ENCODE results near the gene NOP56. TPM values are rescaled to one million over a fixed set of nuclear protein-coding genes. Genes with fewer than 3 reads are reported as not detected.
A peak's percentile ranks its signal among the peaks of the same experiment; 100 is the strongest.

NOP56 gene, protein sequence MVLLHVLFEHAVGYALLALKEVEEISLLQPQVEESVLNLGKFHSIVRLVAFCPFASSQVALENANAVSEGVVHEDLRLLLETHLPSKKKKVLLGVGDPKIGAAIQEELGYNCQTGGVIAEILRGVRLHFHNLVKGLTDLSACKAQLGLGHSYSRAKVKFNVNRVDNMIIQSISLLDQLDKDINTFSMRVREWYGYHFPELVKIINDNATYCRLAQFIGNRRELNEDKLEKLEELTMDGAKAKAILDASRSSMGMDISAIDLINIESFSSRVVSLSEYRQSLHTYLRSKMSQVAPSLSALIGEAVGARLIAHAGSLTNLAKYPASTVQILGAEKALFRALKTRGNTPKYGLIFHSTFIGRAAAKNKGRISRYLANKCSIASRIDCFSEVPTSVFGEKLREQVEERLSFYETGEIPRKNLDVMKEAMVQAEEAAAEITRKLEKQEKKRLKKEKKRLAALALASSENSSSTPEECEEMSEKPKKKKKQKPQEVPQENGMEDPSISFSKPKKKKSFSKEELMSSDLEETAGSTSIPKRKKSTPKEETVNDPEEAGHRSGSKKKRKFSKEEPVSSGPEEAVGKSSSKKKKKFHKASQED
- 10 to 100 TPM; 32.7 to 60.9 (median 42.7) TPM for total RNA-seq
- long read RNA-seq, partial matches to known transcripts: 5 of 8 reads
- long read RNA-seq, other reads (novel, unspliced or antisense): 1 of 8 reads

DNA sequence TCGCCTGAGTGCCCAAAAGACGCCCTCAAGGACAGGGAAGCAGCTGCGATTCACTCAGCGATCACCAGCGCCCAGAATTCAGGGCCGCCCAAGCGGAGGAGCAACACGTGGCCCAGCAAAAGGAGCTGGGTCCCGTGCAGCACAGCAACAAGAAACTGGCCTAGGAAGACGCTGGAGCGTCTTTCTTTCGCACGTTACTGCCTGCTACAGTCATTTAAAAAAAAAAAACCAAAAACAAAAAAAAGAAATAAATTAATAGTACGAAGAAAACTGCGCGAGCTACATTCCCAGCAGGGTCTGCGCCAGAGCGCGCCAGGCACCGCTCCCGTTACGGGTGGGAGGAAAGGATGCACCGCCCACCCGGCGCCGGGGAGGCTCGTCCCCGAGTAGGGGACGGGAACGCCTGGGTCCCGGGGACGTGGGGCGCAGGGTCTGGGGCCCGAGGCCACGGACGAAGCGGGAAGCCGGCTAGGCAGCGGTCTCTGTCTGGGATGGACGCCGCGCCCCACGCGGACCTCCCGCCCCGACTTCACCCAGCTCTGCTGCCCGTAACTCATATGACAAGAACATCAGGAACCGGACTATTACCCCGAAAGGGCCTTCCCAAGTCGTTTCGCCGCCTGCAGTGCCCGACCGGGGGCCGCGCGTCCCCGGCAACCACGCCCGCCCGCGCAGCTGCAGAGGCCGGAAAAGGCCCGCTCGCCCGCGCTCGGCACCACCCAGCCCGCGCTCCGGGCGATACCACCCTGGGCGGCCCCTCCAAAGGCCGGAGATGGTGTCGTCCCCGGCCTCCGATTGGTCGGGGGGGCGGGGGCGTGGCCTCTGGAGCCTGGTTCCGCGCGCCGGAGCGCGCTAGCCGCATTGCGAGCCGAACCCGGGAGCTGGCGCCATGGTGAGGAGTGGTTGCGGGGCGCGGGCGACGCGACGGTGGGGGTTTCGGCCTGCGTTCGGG is at the start of gene NOP56:
TSS of gene NOP56 (plus strand) at position 861 of the 952 bp plus-strand sequence. CDS start at position 890, 29 bp downstream.
- ATAC-seq (peak; percentile 97 to 99 (median 98)), DNase-seq (peak; percentile 92 to 93 (median 92))
- WGBS (ENCODE audit: insufficient coverage, low coverage, low lambda C conversion rate, missing lambda C conversion rate): under 1% methylated on average over 47 of the region's 101 CpGs
- Histone ChIP-seq H3K4me3 (peak within 1 kb of the TSS; percentile 91 to 99 (median 92)), H3K27me3 (no peaks in the 10 kb centered on the region), H3K36me3 (peaks cover 9 to 31% (median 23%) of the 10 kb centered on the region in 4 donors), H3K27ac (peak within 1 kb of the TSS; percentile 69 to 77 (median 72)), H3K4me1 (peaks cover 0 to 17% (median 5%) of the 10 kb centered on the region in 4 donors), H3K9me3 (no peaks in the 10 kb centered on the region)
- TF ChIP-seq POLR2A (IDR thresholded peaks at IDR 0.05): peak; percentile 94
- TF ChIP-seq, protein P1, sequence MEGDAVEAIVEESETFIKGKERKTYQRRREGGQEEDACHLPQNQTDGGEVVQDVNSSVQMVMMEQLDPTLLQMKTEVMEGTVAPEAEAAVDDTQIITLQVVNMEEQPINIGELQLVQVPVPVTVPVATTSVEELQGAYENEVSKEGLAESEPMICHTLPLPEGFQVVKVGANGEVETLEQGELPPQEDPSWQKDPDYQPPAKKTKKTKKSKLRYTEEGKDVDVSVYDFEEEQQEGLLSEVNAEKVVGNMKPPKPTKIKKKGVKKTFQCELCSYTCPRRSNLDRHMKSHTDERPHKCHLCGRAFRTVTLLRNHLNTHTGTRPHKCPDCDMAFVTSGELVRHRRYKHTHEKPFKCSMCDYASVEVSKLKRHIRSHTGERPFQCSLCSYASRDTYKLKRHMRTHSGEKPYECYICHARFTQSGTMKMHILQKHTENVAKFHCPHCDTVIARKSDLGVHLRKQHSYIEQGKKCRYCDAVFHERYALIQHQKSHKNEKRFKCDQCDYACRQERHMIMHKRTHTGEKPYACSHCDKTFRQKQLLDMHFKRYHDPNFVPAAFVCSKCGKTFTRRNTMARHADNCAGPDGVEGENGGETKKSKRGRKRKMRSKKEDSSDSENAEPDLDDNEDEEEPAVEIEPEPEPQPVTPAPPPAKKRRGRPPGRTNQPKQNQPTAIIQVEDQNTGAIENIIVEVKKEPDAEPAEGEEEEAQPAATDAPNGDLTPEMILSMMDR (IDR thresholded peaks at IDR 0.05): no peak
- intact Hi-C loops (cut with DNase I): no loop called here

DNA sequence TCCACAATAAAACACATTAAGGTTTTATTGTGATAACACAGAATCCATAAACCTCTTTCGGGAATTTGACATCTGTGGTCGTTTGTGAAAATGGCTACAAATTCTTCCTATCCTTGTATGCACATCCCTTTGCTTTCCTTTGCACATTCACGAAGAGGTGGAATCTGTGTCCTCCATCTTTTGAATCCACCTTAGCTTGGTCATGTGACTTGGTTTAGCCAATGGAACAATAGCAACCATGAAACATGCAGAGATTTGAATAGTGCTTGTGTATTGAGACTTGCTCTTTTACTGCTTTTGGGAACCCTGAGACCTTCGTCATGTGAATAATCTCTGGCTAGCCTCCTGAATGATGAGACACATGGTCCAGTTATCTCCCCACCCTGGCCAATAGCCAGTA is 49.7 kb upstream of the NOP56 start:
- Histone ChIP-seq H3K27ac (no peak overlapping the region), H3K4me1 (no peaks in the 10 kb centered on the region), H3K4me3 (no peak overlapping the region), H3K27me3 (no peaks in the 10 kb centered on the region), H3K9me3 (no peaks in the 10 kb centered on the region), H3K36me3 (no peaks in the 10 kb centered on the region)
- 46% methylated on average over 4 of the region's 4 CpGs for WGBS (ENCODE audit: insufficient coverage, low coverage, low lambda C conversion rate, missing lambda C conversion rate)
- ATAC-seq (no peak), DNase-seq (no peak)
- intact Hi-C loops (cut with DNase I): no loop called here
- TF ChIP-seq, protein P1 (IDR thresholded peaks at IDR 0.05): no peak
- TF ChIP-seq POLR2A (IDR thresholded peaks at IDR 0.05): no peak

DNA sequence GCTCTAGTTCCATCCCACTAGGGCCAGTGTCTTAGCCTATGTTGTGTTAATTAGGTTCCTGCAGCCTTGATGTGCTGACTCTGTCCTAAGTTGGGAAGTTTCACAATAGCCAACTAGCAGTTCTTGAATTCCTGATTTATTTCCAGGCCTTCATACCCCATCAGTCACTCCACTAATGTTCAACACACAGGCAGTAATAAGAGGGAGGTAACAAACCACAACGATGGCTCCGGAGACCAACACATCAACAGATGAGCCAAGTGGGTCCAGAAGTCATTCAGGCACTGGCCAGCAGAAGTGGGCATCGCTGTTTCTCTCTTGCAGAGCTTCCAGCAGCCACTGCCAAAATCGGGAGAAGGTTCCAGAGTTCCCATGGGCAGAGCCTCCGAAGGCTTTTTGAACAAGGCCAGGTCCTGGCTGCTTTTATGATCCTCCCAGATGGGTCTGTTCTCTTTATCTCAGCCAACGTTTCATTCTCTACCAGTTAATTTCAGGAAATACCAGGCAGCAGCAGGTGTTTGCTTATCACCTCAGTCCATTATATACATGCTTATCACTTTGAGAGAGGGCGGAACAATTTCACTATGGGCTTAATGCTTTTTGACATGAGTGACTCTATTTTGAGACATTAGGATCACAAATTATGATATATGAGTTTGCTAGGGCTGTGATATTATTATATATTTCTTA is 48.5 kb upstream of the NOP56 start:
- TF ChIP-seq, protein P1 (IDR thresholded peaks at IDR 0.05): no peak
- TF ChIP-seq POLR2A (IDR thresholded peaks at IDR 0.05): no peak
- WGBS (ENCODE audit: insufficient coverage, low coverage, low lambda C conversion rate, missing lambda C conversion rate): 74% methylated on average over 5 of the region's 7 CpGs
- Histone ChIP-seq H3K36me3 (no peaks in the 10 kb centered on the region), H3K4me1 (no peaks in the 10 kb centered on the region), H3K27ac (no peak overlapping the region), H3K9me3 (no peaks in the 10 kb centered on the region), H3K27me3 (no peaks in the 10 kb centered on the region), H3K4me3 (no peak overlapping the region)
- ATAC-seq: no peak
- intact Hi-C loops (cut with DNase I): no loop called here
- DNase-seq: no peak

DNA sequence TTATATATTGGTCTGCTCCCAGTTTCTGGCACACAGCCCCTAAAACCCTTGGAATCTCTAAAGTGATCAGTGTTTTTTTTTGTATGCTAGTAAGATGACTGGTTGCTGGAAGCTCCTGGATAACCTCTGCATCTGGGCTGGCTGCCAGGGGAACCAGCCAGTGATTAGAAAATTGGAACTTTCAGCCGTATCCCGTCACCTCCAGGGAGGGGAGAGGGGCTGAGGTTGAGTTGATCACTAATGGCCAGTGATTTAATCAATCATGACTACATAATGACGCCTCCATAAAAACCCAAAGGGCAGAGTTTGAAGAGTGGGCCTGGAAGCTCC is 48.0 kb upstream of the NOP56 start:
- intact Hi-C loops (cut with DNase I): no loop called here
- Histone ChIP-seq H3K36me3 (no peaks in the 10 kb centered on the region), H3K4me3 (no peak overlapping the region), H3K9me3 (no peaks in the 10 kb centered on the region), H3K27ac (no peak overlapping the region), H3K27me3 (no peaks in the 10 kb centered on the region), H3K4me1 (no peaks in the 10 kb centered on the region)
- WGBS (ENCODE audit: insufficient coverage, low coverage, low lambda C conversion rate, missing lambda C conversion rate): 69% methylated on average over 3 of the region's 3 CpGs
- TF ChIP-seq, protein P1 (IDR thresholded peaks at IDR 0.05): no peak
- no peak for TF ChIP-seq POLR2A (IDR thresholded peaks at IDR 0.05)
- ATAC-seq (no peak), DNase-seq (no peak)

Measured in right lobe of liver (tissue), 6 donors.